Neural progenitor cell (in vitro differentiated cells): ENCODE measurements around the gene FRAS1. TPM values are rescaled to one million over a fixed set of nuclear protein-coding genes. Genes with fewer than 3 reads are reported as not detected.

Experiments
- DNase-seq: peaks from one replicate; pipeline ENCODE4 v3.0.0-alpha.2; 2016; ENCODE audit warnings: low spot score
- H2AFZ ChIP-seq: fragments of 200-600 bp; sonication (generic); replicated peaks from 2 replicates; pipeline ENCODE4 v1.6.1; 2016; ENCODE audit warnings: antibody characterized with exemption
- H3F3A ChIP-seq: fragments of 200-600 bp; sonication (generic); 2 replicates; pipeline ENCODE4 v1.6.1; 2016; ENCODE audit warnings: antibody characterized with exemption, low read depth
- H3K27ac ChIP-seq: fragments of 200-600 bp; sonication (generic); 2 replicates; pipeline ENCODE4 v1.5.1; 2016; ENCODE audit warnings: mild to moderate bottlenecking
- H3K27me3 ChIP-seq: fragments of 200-600 bp; sonication (generic); 2 replicates; pipeline ENCODE4 v1.6.1; 2016; ENCODE audit warnings: mild to moderate bottlenecking, moderate library complexity
- H3K36me3 ChIP-seq: fragments of 200-600 bp; sonication (generic); 2 replicates; pipeline ENCODE4 v1.5.1; 2016
- H3K4me1 ChIP-seq: fragments of 200-600 bp; sonication (generic); 2 replicates; pipeline ENCODE4 v1.6.1; 2016; ENCODE audit warnings: mixed run types
- H3K4me2 ChIP-seq: fragments of 200-600 bp; sonication (generic); 2 replicates; pipeline ENCODE4 v1.6.1; 2016
- H3K4me3 ChIP-seq: fragments of 200-600 bp; sonication (generic); 2 replicates; pipeline ENCODE4 v1.5.1; 2016
- H3K79me2 ChIP-seq: fragments of 200-600 bp; sonication (generic); 2 replicates; pipeline ENCODE4 v1.6.1; 2016; ENCODE audit warnings: low read depth
- H3K9ac ChIP-seq: fragments of 200-600 bp; sonication (generic); 2 replicates; pipeline ENCODE4 v1.6.1; 2016
- H3K9me3 ChIP-seq: fragments of 200-600 bp; sonication (generic); 2 replicates; pipeline ENCODE4 v1.5.1; 2016; ENCODE audit warnings: low read depth
- H4K20me1 ChIP-seq: fragments of 200-600 bp; sonication (generic); 2 replicates; pipeline ENCODE4 v1.6.1; 2016; ENCODE audit warnings: low read depth
- H3K27ac Mint-ChIP-seq: 3 replicates; pipeline ENCODE4 v1.8.0; 2021; ENCODE audit warnings: mixed read lengths
- H3K27me3 Mint-ChIP-seq: 2 replicates; pipeline ENCODE4 v1.8.0; 2022; ENCODE audit warnings: low read depth, mild to moderate bottlenecking, inconsistent platforms, moderate library complexity, mixed read lengths; ENCODE audit not compliant: insufficient read depth
- H3K36me3 Mint-ChIP-seq: 3 replicates; pipeline ENCODE4 v1.8.0; 2021; ENCODE audit warnings: mixed read lengths
- H3K4me1 Mint-ChIP-seq: 3 replicates; pipeline ENCODE4 v1.8.0; 2021; ENCODE audit warnings: mixed read lengths
- H3K4me3 Mint-ChIP-seq: 3 replicates; pipeline ENCODE4 v1.8.0; 2021; ENCODE audit warnings: mild to moderate bottlenecking, moderate library complexity, mixed read lengths
- H3K9me3 Mint-ChIP-seq: 3 replicates; pipeline ENCODE4 v1.8.0; 2020; ENCODE audit warnings: mixed read lengths
- EZH2 ChIP-seq: fragments of 200-600 bp; sonication (generic); IDR thresholded peaks from 2 replicates; pipeline ENCODE4 v1.6.1; 2017; ENCODE audit warnings: antibody characterized with exemption, mild to moderate bottlenecking, moderate library complexity
- EZH2phosphoT487 ChIP-seq: fragments of 200-600 bp; sonication (generic); IDR thresholded peaks from 2 replicates; pipeline ENCODE4 v1.6.1; 2017; ENCODE audit warnings: antibody characterized with exemption
- total RNA-seq: library from RNA; depleted of rRNA; stranded (reverse); fragments of >200 nt; gene quantifications from 2 replicates; pipeline ENCODE4 v1.2.3, GENCODE V29; 2015; ENCODE audit warnings: low replicate concordance
- TF ChIP-seq, protein P1 (sequence below): fragments of 200-600 bp; sonication (generic); IDR thresholded peaks from 2 replicates; pipeline ENCODE4 v1.5.1; 2017; ENCODE audit warnings: antibody characterized with exemption, mild to moderate bottlenecking

Gene FRAS1
- total RNA-seq, 1 donor from 2014 or later = 21.3 TPM

DNA sequence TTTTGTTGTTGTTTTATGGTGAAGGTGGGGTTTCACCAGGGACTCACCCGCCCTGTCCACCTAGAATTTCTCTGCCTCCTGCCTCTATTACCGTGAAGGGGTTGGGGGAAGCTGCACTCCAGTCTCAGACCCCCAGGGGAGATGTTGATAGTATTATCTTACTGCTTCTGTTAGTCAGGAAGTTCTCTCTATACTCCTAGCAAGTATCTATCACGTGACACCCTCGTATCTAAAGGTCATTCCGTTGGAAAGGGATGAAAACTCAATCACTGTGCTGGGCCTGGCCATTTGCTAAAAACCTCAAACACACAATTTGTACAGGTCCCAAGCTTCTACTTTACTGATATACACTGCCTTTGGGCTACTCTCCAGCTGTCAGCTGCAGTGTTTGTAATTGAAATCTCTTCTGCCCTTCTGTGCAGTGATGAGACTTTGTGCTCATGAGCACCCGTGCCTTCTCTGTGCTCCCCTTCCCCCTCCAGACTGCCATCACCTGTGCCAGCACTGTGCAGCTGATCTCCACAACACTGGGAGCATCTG, 306.0 kb downstream of the FRAS1 start:
- peaks cover 23% of the 10 kb centered on the region for H3K4me1 Mint-ChIP-seq
- no peak overlapping the region for H3K27ac Mint-ChIP-seq

DNA sequence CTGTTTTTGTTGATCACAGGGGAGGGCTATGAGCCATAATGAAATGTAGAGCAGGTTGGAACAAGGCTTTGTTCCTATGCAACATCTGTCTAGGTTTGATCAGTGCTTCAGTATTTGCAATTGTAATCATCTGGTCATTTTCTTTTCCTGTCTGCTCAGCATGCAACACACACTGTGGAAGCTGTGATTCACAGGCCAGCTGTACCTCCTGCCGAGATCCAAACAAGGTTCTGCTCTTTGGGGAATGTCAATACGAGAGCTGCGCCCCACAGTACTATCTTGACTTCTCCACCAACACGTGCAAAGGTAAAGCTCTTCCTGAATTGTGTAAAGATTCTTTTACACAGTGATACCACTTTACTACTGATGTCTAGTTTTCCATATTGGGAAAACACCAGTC, 312.6 kb downstream of the FRAS1 start:
- Mint-ChIP-seq H3K4me1 (peaks cover 34% of the 10 kb centered on the region), H3K27ac (peak overlapping the region; percentile 69), H3K4me3 (no peak overlapping the region), H3K9me3 (no peaks in the 10 kb centered on the region), H3K27me3 (no peaks in the 10 kb centered on the region), H3K36me3 (peaks cover 6% of the 10 kb centered on the region)
- Histone ChIP-seq H3K4me3 (no peak overlapping the region), H3K9me3 (no peaks in the 10 kb centered on the region), H3K36me3 (no peaks in the 10 kb centered on the region), H2AFZ (no peak overlapping the region), H3K27me3 (no peaks in the 10 kb centered on the region), H3K79me2 (no peaks in the 10 kb centered on the region), H3K9ac (no peak overlapping the region), H3F3A (peaks cover 5% of the 10 kb centered on the region), H3K4me1 (peaks cover 23% of the 10 kb centered on the region), H3K27ac (no peak overlapping the region), H3K4me2 (peak overlapping the region; percentile 52), H4K20me1 (no peaks in the 10 kb centered on the region)
- peak; percentile 49 for DNase-seq
- TF ChIP-seq, protein P1, sequence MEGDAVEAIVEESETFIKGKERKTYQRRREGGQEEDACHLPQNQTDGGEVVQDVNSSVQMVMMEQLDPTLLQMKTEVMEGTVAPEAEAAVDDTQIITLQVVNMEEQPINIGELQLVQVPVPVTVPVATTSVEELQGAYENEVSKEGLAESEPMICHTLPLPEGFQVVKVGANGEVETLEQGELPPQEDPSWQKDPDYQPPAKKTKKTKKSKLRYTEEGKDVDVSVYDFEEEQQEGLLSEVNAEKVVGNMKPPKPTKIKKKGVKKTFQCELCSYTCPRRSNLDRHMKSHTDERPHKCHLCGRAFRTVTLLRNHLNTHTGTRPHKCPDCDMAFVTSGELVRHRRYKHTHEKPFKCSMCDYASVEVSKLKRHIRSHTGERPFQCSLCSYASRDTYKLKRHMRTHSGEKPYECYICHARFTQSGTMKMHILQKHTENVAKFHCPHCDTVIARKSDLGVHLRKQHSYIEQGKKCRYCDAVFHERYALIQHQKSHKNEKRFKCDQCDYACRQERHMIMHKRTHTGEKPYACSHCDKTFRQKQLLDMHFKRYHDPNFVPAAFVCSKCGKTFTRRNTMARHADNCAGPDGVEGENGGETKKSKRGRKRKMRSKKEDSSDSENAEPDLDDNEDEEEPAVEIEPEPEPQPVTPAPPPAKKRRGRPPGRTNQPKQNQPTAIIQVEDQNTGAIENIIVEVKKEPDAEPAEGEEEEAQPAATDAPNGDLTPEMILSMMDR = no peak
- TF ChIP-seq EZH2 (no peak), EZH2phosphoT487 (no peak)

More for the DNA sequence above, 306.0 kb downstream of the FRAS1 start:
- no peak overlapping the region for H3K4me2 ChIP-seq
- Mint-ChIP-seq H3K9me3 (no peaks in the 10 kb centered on the region), H3K36me3 (peaks cover 4% of the 10 kb centered on the region), H3K27me3 (peaks cover 4% of the 10 kb centered on the region), H3K4me3 (no peak overlapping the region)
- no peak overlapping the region for H3K9ac ChIP-seq
- H3K79me2 ChIP-seq = no peaks in the 10 kb centered on the region
- H3K4me3 ChIP-seq = no peak overlapping the region
- no peak for TF ChIP-seq EZH2phosphoT487
- TF ChIP-seq, protein P1 = no peak
- no peak for TF ChIP-seq EZH2
- no peaks in the 10 kb centered on the region for H3F3A ChIP-seq
- H3K4me1 ChIP-seq = peaks cover 25% of the 10 kb centered on the region
- no peak overlapping the region for H3K27ac ChIP-seq
- no peaks in the 10 kb centered on the region for H3K9me3 ChIP-seq
- H2AFZ ChIP-seq = no peak overlapping the region
- no peaks in the 10 kb centered on the region for H3K36me3 ChIP-seq
- H3K27me3 ChIP-seq = no peaks in the 10 kb centered on the region
- H4K20me1 ChIP-seq = no peaks in the 10 kb centered on the region
- no peak for DNase-seq

DNA sequence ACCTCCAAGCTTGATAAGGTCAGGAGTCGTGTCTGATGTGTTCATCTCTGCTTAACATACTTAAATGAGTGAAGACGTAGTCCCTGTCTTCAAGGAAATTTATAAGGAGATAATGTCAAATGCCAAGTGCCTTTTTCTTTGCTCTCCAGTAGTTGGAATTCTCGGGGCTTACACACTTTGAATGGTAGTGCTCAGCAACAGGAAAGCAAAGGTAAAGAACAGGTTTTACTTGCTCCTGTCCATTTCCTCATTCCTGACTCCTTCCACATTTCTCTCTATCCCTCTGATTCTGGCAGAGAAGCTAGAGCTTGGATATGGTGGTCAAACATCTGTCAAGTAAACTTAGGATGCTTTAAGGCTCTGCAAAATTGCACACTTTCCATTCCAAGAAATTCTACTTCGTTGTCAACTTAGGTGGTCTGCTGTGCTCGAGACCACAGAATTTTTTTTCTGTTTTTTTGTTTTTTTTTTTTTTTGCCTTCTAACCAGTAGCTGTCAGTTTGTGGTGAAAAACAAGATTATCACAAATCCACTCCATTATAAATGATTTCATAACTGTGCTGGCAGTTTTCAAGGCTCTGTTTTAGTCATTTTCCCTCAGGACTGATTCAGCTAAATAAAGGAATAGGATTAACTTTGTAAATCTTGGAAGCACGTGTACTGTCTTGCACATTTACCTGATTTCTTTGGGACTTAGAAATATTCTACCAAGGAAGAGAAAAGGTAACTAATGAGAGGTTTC, 313.7 kb downstream of the FRAS1 start:
- peaks cover 10% of the 10 kb centered on the region for H3K36me3 Mint-ChIP-seq
- Histone ChIP-seq H3K4me1 (peaks cover 23% of the 10 kb centered on the region), H3K27me3 (no peaks in the 10 kb centered on the region), H3F3A (peaks cover 5% of the 10 kb centered on the region), H3K4me3 (no peak overlapping the region), H4K20me1 (no peaks in the 10 kb centered on the region), H3K9me3 (no peaks in the 10 kb centered on the region), H3K4me2 (no peak overlapping the region), H3K79me2 (no peaks in the 10 kb centered on the region), H2AFZ (no peak overlapping the region), H3K36me3 (no peaks in the 10 kb centered on the region), H3K27ac (no peak overlapping the region), H3K9ac (no peak overlapping the region)
- TF ChIP-seq EZH2phosphoT487 = no peak
- no peak for TF ChIP-seq EZH2
- TF ChIP-seq, protein P1 = no peak
- H3K4me3 Mint-ChIP-seq = no peak overlapping the region
- H3K27ac Mint-ChIP-seq = no peak overlapping the region
- DNase-seq = no peak
- H3K27me3 Mint-ChIP-seq = no peaks in the 10 kb centered on the region
- no peaks in the 10 kb centered on the region for H3K9me3 Mint-ChIP-seq
- H3K4me1 Mint-ChIP-seq = peaks cover 34% of the 10 kb centered on the region
